ENCODE data around the gene EPHA10. TPM values are rescaled to one million over a fixed set of nuclear protein-coding genes. Genes with fewer than 3 reads are reported as not detected.

The EPHA10 gene
- 0.04 TPM for total RNA-seq
- polyA plus RNA-seq (ENCODE audit: insufficient read depth in 1 of 8, insufficient read length in 8 of 8, low replicate concordance in 1 of 8) = under 1 TPM in 4 of 8 donors, not detected in 4; 0.04 to 0.27 (median 0.17) TPM
- long read RNA-seq, donor 1 = 0 reads
- long read RNA-seq, donor 2 = 0 reads
- long read RNA-seq, donor 3 = 0 reads
- long read RNA-seq, donor 4 = 0 reads
- long read RNA-seq, donor 5 = 0 reads
- long read RNA-seq, donor 6 = 0 reads
- long read RNA-seq, donor 7 = 0 reads
- long read RNA-seq, donor 8 = 0 reads
- long read RNA-seq, donor 9 = 0 reads
- long read RNA-seq, donor 10 = 0 reads
- long read RNA-seq, donor 11 = 0 reads

- H3K27me3 ChIP-seq (ENCODE audit: control insufficient read depth, insufficient read depth, low read length) = peaks cover 56% of the 10 kb centered on the region
- DNase-seq = no peak
- no peaks in the 10 kb centered on the region for H3K36me3 ChIP-seq (ENCODE audit: control insufficient read depth, insufficient read depth, low read length)
- no peak within 1 kb of the TSS for H3K27ac ChIP-seq (ENCODE audit: low read length)
- H3K4me1 ChIP-seq (ENCODE audit: control insufficient read depth, insufficient read depth, low read length) = no peaks in the 10 kb centered on the region
- WGBS (ENCODE audit: insufficient coverage) = under 1% methylated on average over 23 of the region's 33 CpGs
- H3K4me3 ChIP-seq (ENCODE audit: low read length) = no peak within 1 kb of the TSS
- no peaks in the 10 kb centered on the region for H3K9me3 ChIP-seq (replicated peaks; ENCODE audit: control insufficient read depth, low read depth, low read length)
These were observed at the start of gene EPHA10 for GRCh38 chr1:37764888-37765441. Gene EPHA10 (minus strand): TSS chr1:37765120. CDS start chr1:37765066, 54 bp downstream.

- Histone ChIP-seq H3K9me3 (replicated peaks; ENCODE audit: control insufficient read depth, low read depth, low read length) (no peaks in the 10 kb centered on the region), H3K27ac (ENCODE audit: low read length) (peak overlapping the region; percentile 7), H3K4me3 (ENCODE audit: low read length) (no peak overlapping the region), H3K27me3 (ENCODE audit: control insufficient read depth, insufficient read depth, low read length) (no peaks in the 10 kb centered on the region), H3K36me3 (ENCODE audit: control insufficient read depth, insufficient read depth, low read length) (peaks cover 40% of the 10 kb centered on the region), H3K4me1 (ENCODE audit: control insufficient read depth, insufficient read depth, low read length) (peaks cover 6% of the 10 kb centered on the region)
- 68% methylated on average over 7 of the region's 7 CpGs for WGBS (ENCODE audit: insufficient coverage)
- peak; percentile 61 for DNase-seq
These were observed 49.3 kb upstream of the EPHA10 start for GRCh38 chr1:37814252-37814651.

DNA sequence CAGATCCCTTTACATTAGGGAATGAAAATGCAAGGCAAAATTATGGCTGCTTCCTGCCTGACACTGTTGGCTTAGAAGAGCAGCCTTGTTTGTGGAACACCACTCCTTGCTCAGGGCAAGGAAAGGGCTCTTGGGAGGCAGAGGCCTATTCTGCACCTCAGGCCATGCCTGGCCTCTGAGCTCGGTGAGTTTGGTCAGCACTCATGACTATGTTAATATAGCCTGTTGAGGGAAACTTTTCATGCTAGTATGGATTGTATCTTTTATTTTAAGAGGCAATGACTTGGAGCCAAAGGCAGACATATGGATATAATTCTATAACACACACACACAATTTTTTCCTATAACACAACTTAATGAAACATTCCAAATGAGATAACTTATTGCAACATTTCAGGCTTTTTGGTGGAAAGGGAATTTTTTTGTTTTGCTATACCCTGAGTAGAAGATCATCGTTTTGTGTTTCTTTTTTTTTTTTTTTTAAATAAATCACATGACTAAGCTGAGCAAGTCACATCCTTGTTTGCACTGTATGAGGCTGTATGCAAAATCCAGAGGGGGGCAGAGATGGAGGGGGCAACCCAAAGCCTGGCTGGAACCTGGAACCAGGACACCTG is 48.7 kb upstream of the EPHA10 start:
- Histone ChIP-seq H3K36me3 (ENCODE audit: control insufficient read depth, insufficient read depth, low read length) (peaks cover 35% of the 10 kb centered on the region), H3K27me3 (ENCODE audit: control insufficient read depth, insufficient read depth, low read length) (no peaks in the 10 kb centered on the region), H3K4me1 (ENCODE audit: control insufficient read depth, insufficient read depth, low read length) (peaks cover 12% of the 10 kb centered on the region), H3K27ac (ENCODE audit: low read length) (peak overlapping the region; percentile 7), H3K9me3 (replicated peaks; ENCODE audit: control insufficient read depth, low read depth, low read length) (no peaks in the 10 kb centered on the region), H3K4me3 (ENCODE audit: low read length) (no peak overlapping the region)
- no CpG with 5 or more reads among the region's 2 CpGs for WGBS (ENCODE audit: insufficient coverage)
- peak; percentile 69 for DNase-seq

GRCh38 chr1:37811027-37811655 is 46.2 kb upstream of the EPHA10 start:
- peaks cover 28% of the 10 kb centered on the region for H3K36me3 ChIP-seq (ENCODE audit: control insufficient read depth, insufficient read depth, low read length)
- peak; percentile 83 for DNase-seq
- H3K9me3 ChIP-seq (replicated peaks; ENCODE audit: control insufficient read depth, low read depth, low read length) = no peaks in the 10 kb centered on the region
- H3K4me1 ChIP-seq (ENCODE audit: control insufficient read depth, insufficient read depth, low read length) = peaks cover 22% of the 10 kb centered on the region
- 10% methylated on average over 2 of the region's 7 CpGs for WGBS (ENCODE audit: insufficient coverage)
- no peaks in the 10 kb centered on the region for H3K27me3 ChIP-seq (ENCODE audit: control insufficient read depth, insufficient read depth, low read length)
- H3K27ac ChIP-seq (ENCODE audit: low read length) = no peak overlapping the region
- no peak overlapping the region for H3K4me3 ChIP-seq (ENCODE audit: low read length)

DNA sequence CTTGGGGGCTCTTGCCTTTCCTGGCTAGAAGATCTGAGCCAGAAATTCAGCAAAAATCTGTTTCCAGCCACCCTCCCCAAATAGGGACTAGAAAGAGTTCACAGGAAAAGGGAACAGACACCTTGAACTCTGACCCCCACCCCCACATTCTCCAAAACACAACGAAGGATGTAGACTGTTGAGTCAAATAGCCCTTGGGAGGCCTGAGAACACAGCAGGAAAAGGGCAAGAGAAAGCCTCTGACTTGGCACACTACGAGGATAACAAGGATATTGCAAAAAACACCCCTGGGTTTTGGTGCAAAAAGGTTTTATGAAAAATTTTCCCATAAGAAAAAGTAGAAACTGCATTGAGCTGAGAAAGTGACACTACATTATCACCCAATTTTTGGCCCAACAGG is 45.0 kb upstream of the EPHA10 start:
- Histone ChIP-seq H3K4me3 (ENCODE audit: low read length) (no peak overlapping the region), H3K36me3 (ENCODE audit: control insufficient read depth, insufficient read depth, low read length) (peaks cover 27% of the 10 kb centered on the region), H3K27ac (ENCODE audit: low read length) (no peak overlapping the region), H3K4me1 (ENCODE audit: control insufficient read depth, insufficient read depth, low read length) (peaks cover 22% of the 10 kb centered on the region), H3K27me3 (ENCODE audit: control insufficient read depth, insufficient read depth, low read length) (no peaks in the 10 kb centered on the region), H3K9me3 (replicated peaks; ENCODE audit: control insufficient read depth, low read depth, low read length) (no peaks in the 10 kb centered on the region)
- no peak for DNase-seq
- 20% methylated on average over 1 of the region's 2 CpGs for WGBS (ENCODE audit: insufficient coverage)

DNA sequence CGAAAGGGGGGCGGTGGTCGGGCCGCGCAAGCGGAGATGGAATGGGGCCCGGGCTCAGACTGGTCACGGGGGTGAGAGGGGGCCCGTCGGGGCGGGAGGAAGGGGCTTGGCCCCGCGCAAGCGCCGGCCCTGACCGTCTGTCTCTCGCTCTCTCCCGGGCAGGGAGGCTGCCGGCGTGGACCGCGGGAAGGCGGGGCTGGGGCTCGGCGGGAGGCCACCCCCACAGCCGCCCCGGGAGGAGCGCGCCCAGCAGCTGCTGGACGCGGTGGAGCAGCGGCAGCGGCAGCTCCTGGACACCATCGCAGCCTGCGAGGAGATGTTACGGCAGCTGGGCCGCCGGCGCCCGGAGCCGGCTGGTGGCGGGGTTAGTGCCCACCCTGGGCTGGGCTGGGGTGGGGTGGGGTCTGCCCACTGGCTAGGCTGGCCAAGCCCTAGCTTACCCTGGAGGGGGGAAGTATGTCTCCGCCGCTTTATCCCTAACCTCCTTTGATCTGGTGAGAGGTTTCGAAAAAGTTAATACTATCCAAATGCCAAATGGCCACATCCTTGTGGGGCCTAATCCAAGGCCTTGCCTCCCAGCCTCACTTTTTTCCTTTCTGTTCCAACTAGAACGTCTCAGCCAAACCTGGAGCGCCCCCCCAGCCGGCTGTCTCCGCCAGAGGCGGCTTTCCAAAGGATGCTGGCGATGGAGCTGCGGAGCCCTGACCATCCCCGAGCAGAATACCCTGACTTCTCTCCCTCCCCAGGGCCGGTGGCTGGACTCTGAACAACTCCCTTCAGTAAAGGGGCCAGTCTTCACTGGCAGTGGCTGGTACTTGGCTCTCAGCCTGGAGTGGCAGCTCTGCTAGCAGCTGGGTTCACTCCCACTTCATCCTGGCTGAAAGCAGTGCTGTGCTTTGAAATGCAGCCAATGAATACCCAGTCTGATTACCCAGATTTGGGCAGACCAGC is 43.7 kb upstream of the EPHA10 start:
- H3K4me1 ChIP-seq (ENCODE audit: control insufficient read depth, insufficient read depth, low read length) = peaks cover 22% of the 10 kb centered on the region
- H3K36me3 ChIP-seq (ENCODE audit: control insufficient read depth, insufficient read depth, low read length) = peaks cover 39% of the 10 kb centered on the region
- WGBS (ENCODE audit: insufficient coverage) = under 1% methylated on average over 40 of the region's 54 CpGs
- H3K27me3 ChIP-seq (ENCODE audit: control insufficient read depth, insufficient read depth, low read length) = no peaks in the 10 kb centered on the region
- H3K9me3 ChIP-seq (replicated peaks; ENCODE audit: control insufficient read depth, low read depth, low read length) = no peaks in the 10 kb centered on the region
- H3K27ac ChIP-seq (ENCODE audit: low read length) = peak overlapping the region; percentile 94
- DNase-seq = peak; percentile 88
- peak overlapping the region; percentile 72 for H3K4me3 ChIP-seq (ENCODE audit: low read length)

DNA sequence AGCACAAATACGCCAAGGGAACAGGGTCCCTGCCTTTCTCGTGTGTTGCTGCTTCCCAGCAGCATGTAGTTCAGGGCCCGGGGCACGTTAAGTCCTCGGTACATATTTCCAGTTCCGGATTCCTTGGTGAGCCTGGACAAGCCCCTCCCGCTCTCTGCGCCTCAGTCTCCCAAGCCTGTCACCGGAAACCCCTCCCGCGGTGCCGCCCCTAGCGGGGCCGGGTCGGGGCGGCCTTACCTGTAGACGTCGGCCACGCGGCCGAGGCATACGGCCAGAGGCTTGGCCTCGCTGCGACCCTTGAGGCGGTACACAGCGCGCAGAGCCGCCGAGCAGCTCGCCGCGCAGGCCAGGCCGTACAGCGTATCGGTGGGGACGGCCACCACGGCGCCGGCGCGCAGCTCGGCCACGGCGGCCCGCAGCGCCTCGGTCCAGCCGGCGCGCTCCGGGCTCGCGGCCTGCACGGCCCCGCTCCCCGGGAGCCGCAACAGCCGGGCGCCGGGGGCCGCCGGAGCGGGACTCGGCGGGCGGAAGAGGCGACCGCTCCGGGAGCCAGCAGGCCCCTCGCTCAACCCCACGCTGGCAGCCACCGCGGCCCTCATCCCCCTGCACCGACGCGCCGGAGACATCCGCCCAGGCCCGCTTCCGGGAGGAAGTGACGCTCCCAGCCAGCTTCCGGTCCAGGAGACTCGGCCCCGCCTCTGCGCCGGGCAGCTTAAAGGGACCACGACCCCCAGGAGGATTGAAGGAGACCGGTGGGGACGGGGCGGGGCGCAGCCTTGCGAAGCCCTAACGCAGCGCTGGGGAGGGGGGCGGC is 42.8 kb upstream of the EPHA10 start, which contains the start of the genes C1orf122 and YRDC:
Gene C1orf122, plus strand, starts transcription at position 236 of the 814 bp plus-strand sequence. CDS start 615 bp downstream, outside the sequence.
Gene YRDC, minus strand, starts transcription at position 654 of the 814 bp plus-strand sequence. Its CDS starts 28 bp downstream, at position 626.
- H3K36me3 ChIP-seq (ENCODE audit: control insufficient read depth, insufficient read depth, low read length) = peaks cover 45% of the 10 kb centered on the region
- peak within 1 kb of the TSS; percentile 94 for H3K27ac ChIP-seq (ENCODE audit: low read length)
- peak within 1 kb of the TSS; percentile 84 for H3K4me3 ChIP-seq (ENCODE audit: low read length)
- peaks cover 22% of the 10 kb centered on the region for H3K4me1 ChIP-seq (ENCODE audit: control insufficient read depth, insufficient read depth, low read length)
- under 1% methylated on average over 95 of the region's 95 CpGs for WGBS (ENCODE audit: insufficient coverage)
- H3K27me3 ChIP-seq (ENCODE audit: control insufficient read depth, insufficient read depth, low read length) = no peaks in the 10 kb centered on the region
- H3K9me3 ChIP-seq (replicated peaks; ENCODE audit: control insufficient read depth, low read depth, low read length) = no peaks in the 10 kb centered on the region
- DNase-seq = peak; percentile 97

- Histone ChIP-seq H3K36me3 (ENCODE audit: control insufficient read depth, insufficient read depth, low read length) (peaks cover 46% of the 10 kb centered on the region), H3K4me1 (ENCODE audit: control insufficient read depth, insufficient read depth, low read length) (peaks cover 22% of the 10 kb centered on the region), H3K4me3 (ENCODE audit: low read length) (peak overlapping the region; percentile 84), H3K9me3 (replicated peaks; ENCODE audit: control insufficient read depth, low read depth, low read length) (no peaks in the 10 kb centered on the region), H3K27ac (ENCODE audit: low read length) (no peak overlapping the region), H3K27me3 (ENCODE audit: control insufficient read depth, insufficient read depth, low read length) (no peaks in the 10 kb centered on the region)
- WGBS (ENCODE audit: insufficient coverage) = 8% methylated on average over 6 of the region's 9 CpGs
- DNase-seq = no peak
These were observed 42.3 kb upstream of the EPHA10 start for GRCh38 chr1:37807220-37807554.

GRCh38 chr1:37802439-37802838 is 37.5 kb upstream of the EPHA10 start:
- 100% methylated on average over 1 of the region's 1 CpG for WGBS (ENCODE audit: insufficient coverage)
- Histone ChIP-seq H3K4me3 (ENCODE audit: low read length) (no peak overlapping the region), H3K9me3 (replicated peaks; ENCODE audit: control insufficient read depth, low read depth, low read length) (no peaks in the 10 kb centered on the region), H3K36me3 (ENCODE audit: control insufficient read depth, insufficient read depth, low read length) (peaks cover 52% of the 10 kb centered on the region), H3K4me1 (ENCODE audit: control insufficient read depth, insufficient read depth, low read length) (peaks cover 9% of the 10 kb centered on the region), H3K27ac (ENCODE audit: low read length) (no peak overlapping the region), H3K27me3 (ENCODE audit: control insufficient read depth, insufficient read depth, low read length) (no peaks in the 10 kb centered on the region)
- DNase-seq = no peak
